ENCODE measurements around the gene VARS1. TPM values are rescaled to one million over a fixed set of nuclear protein-coding genes. Genes with fewer than 3 reads are reported as not detected.

The VARS1 gene
- total RNA-seq, 1 donor from 2014 or later: 162 TPM

DNA sequence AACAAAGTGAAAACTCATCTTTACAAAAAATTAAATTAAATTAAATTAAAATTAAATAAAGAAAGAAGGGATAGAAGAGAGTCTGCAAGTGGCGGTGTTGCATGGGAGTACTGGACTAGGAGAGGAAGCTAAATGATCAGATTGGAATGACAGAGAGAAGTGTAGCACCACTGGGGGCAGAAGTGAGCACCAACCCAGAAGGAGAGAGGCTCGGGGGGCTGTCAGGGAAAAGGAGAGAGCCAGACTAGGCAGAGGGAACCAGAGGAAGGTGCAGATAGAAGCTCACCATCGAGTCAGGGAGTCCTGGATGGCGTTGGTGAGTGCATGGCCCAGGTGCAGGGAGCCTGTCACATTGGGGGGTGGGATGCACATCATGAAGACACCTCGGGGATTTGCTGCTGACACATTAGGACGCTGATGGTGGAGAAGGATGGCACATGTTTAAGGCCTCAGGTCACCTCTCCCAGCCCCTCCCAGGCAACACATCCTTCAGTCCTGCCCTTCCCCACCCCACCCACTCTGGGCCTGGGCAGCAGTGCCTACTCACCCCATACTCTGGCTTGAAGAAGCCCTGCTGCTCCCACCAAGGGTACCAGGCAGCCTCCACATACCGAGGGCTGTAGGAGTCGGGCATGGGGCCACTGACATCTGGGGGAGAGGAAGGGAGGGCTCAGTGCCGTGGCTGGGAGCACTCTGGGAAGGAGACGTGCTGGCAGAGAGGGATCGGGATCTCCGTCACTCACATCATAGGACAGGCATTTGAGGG is 4.0 kb downstream of the VARS1 start:
- peaks cover 24% of the 10 kb centered on the region for H3K4me1 Mint-ChIP-seq
- no peaks in the 10 kb centered on the region for H3K27me3 Mint-ChIP-seq (ENCODE audit: low read depth)
- peaks cover 15% of the 10 kb centered on the region for H3K36me3 Mint-ChIP-seq (ENCODE audit: low read depth)
- peak overlapping the region; percentile 86 for H3K4me3 Mint-ChIP-seq
- TF ChIP-seq, protein P1, sequence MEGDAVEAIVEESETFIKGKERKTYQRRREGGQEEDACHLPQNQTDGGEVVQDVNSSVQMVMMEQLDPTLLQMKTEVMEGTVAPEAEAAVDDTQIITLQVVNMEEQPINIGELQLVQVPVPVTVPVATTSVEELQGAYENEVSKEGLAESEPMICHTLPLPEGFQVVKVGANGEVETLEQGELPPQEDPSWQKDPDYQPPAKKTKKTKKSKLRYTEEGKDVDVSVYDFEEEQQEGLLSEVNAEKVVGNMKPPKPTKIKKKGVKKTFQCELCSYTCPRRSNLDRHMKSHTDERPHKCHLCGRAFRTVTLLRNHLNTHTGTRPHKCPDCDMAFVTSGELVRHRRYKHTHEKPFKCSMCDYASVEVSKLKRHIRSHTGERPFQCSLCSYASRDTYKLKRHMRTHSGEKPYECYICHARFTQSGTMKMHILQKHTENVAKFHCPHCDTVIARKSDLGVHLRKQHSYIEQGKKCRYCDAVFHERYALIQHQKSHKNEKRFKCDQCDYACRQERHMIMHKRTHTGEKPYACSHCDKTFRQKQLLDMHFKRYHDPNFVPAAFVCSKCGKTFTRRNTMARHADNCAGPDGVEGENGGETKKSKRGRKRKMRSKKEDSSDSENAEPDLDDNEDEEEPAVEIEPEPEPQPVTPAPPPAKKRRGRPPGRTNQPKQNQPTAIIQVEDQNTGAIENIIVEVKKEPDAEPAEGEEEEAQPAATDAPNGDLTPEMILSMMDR (conservative IDR thresholded peaks at IDR 0.05): peak; percentile 73
- H3K9me3 Mint-ChIP-seq: no peaks in the 10 kb centered on the region
- H3K27ac Mint-ChIP-seq (ENCODE audit: unreplicated experiment): peak overlapping the region; percentile 91
- DNase-seq (ENCODE audit: low read depth, low spot score): peak; percentile 74

DNA sequence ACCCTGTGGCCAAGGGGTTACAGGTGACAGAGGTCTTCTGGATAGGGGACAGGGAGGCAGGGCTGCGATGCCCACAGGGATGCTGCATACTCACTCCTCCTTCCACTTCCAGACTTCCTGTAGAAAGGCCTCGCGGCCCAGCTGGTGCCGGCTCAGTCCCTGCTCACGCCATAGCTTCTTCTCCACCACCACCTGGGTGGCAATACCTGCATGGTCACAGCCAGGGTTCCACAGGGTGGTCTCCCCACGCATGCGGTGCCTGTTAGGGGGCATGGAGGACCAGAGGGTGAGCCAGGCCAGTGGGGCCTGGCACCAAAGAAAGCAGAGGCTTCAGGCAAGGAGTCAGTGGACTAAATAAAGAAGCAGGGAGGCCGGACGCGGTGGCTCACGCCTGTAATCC is 10.1 kb downstream of the VARS1 start:
- Mint-ChIP-seq H3K4me3 (no peak overlapping the region), H3K9me3 (no peaks in the 10 kb centered on the region), H3K27ac (ENCODE audit: unreplicated experiment) (no peak overlapping the region), H3K27me3 (ENCODE audit: low read depth) (no peaks in the 10 kb centered on the region), H3K36me3 (ENCODE audit: low read depth) (peaks cover 15% of the 10 kb centered on the region), H3K4me1 (no peaks in the 10 kb centered on the region)
- DNase-seq (ENCODE audit: low read depth, low spot score): no peak
- TF ChIP-seq, protein P1 (conservative IDR thresholded peaks at IDR 0.05): no peak

DNA sequence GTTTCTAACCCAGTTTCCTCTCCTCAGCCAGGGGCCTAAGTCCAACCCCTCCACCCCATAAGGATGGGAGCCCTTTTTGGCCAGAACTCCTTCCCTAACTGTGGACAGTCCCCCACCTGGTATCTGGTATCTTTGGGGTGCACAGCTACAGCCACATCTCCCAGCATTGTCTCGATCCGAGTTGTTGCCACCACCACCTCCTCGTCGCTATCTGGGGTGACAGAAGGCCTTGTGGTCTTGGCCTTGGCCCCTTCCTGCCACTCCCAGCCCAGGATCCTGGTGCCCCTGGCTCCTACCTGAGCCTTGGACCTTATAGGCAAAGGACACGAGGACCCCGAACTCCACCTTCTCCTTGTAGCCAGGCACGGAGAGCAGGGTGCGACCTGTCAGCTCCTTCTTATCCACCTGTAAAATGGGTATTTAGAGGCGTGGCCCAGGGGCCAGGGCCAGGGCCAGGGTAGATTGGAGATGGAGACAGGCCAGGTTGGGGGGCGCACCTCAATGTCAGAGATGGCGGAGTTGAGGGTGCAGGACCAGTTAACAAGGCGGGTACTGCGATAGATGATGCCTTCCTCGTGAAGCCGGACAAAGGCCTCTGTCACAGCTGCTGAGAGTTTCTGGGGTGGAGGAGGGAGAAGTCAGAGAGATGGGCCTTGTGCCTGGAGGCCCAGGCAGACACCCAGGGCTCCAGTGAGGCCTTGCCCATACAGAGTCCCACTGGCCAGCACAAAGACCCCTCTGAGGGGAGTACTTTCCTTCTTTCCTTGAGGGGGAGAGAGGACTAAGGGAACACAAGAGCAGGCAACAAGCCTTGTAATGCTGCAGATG is 11.2 kb downstream of the VARS1 start:
- Mint-ChIP-seq H3K4me3 (peak overlapping the region; percentile 12), H3K9me3 (no peaks in the 10 kb centered on the region), H3K4me1 (no peaks in the 10 kb centered on the region), H3K36me3 (ENCODE audit: low read depth) (peaks cover 12% of the 10 kb centered on the region), H3K27me3 (ENCODE audit: low read depth) (no peaks in the 10 kb centered on the region), H3K27ac (ENCODE audit: unreplicated experiment) (no peak overlapping the region)
- no peak for DNase-seq (ENCODE audit: low read depth, low spot score)
- TF ChIP-seq, protein P1 (conservative IDR thresholded peaks at IDR 0.05): no peak

DNA sequence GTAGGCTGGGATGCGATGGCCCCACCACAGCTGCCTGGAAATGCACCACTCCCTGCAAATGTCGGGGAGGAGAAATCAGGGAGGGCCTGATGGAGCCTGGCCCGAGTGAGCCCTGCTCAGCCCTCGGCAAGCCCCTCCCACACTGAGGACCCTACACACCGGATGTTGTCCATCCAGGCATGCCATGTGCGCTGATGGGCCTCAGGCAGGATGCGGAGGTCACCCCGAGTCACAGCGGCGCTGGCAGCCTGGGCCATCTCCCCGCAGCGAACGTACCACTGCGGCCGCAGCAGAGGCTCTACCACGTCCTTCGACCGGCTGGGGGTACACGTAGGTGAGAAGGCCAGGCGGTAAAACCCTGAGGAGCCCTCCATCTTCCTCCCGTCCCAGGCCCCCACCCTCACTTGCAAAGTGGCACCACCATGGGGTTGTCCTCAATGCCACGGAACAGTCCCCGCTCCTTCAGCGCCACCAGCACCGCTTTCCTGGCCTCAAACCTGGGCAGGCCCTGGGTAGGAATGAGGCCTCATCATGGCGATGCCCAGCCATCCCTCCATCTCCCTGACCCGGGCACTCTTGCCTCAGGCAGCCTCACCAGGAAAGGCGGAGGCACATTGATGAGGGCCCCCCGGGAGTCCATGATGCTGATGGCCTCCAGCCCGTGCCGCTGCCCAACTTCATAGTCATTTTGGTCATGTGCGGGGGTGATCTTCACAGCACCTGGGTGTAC is 13.3 kb downstream of the VARS1 start:
- DNase-seq (ENCODE audit: low read depth, low spot score): no peak
- Mint-ChIP-seq H3K4me1 (no peaks in the 10 kb centered on the region), H3K27me3 (ENCODE audit: low read depth) (no peaks in the 10 kb centered on the region), H3K4me3 (no peak overlapping the region), H3K27ac (ENCODE audit: unreplicated experiment) (no peak overlapping the region), H3K36me3 (ENCODE audit: low read depth) (peaks cover 8% of the 10 kb centered on the region), H3K9me3 (no peaks in the 10 kb centered on the region)
- TF ChIP-seq, protein P1 (conservative IDR thresholded peaks at IDR 0.05): no peak

All from neural crest cell (in vitro differentiated cells).